ENCODE results near the gene NCF4.

NCF4 gene

GRCh38 chr22:36864454-36865215 is 3.8 kb downstream of the NCF4 start:
- DNase-seq (ENCODE audit: low read depth), result no peak

GRCh38 chr22:36865346-36865745 is 4.5 kb downstream of the NCF4 start:
- DNase-seq (ENCODE audit: low read depth), result no peak

GRCh38 chr22:36867695-36868094 is 6.9 kb downstream of the NCF4 start:
- DNase-seq (ENCODE audit: low read depth), result no peak

GRCh38 chr22:36868546-36869181 is 7.9 kb downstream of the NCF4 start:
- DNase-seq (ENCODE audit: low read depth), result no peak

- no peak for DNase-seq (ENCODE audit: low read depth)
These were observed 9.4 kb downstream of the NCF4 start for GRCh38 chr22:36870250-36870649.

- DNase-seq (ENCODE audit: low read depth), result no peak
These were observed 10.9 kb downstream of the NCF4 start for GRCh38 chr22:36871669-36872081.

- no peak for DNase-seq (ENCODE audit: low read depth)
These were observed 11.3 kb downstream of the NCF4 start for GRCh38 chr22:36872084-36872483.

- DNase-seq (ENCODE audit: low read depth), result no peak
These were observed 12.2 kb downstream of the NCF4 start for GRCh38 chr22:36872866-36873498.

- no peak for DNase-seq (ENCODE audit: low read depth)
These were observed 13.0 kb downstream of the NCF4 start for GRCh38 chr22:36873614-36874308.

GRCh38 chr22:36874309-36874696 is 13.5 kb downstream of the NCF4 start:
- no peak for DNase-seq (ENCODE audit: low read depth)

GRCh38 chr22:36874736-36875135 is 13.9 kb downstream of the NCF4 start:
- no peak for DNase-seq (ENCODE audit: low read depth)

GRCh38 chr22:36875741-36876140 is 14.9 kb downstream of the NCF4 start:
- DNase-seq (ENCODE audit: low read depth), result no peak

- DNase-seq (ENCODE audit: low read depth), result no peak
These were observed 19.0 kb downstream of the NCF4 start for GRCh38 chr22:36879775-36880174.

- no peak for DNase-seq (ENCODE audit: low read depth)
These were observed 20.9 kb downstream of the NCF4 start for GRCh38 chr22:36881504-36882245.

GRCh38 chr22:36884349-36885158 is 23.7 kb downstream of the NCF4 start:
- no peak for DNase-seq (ENCODE audit: low read depth)

GRCh38 chr22:36885474-36885873 is 24.7 kb downstream of the NCF4 start:
- no peak for DNase-seq (ENCODE audit: low read depth)

GRCh38 chr22:36886016-36886415 is 25.2 kb downstream of the NCF4 start:
- DNase-seq (ENCODE audit: low read depth), result no peak

- DNase-seq (ENCODE audit: low read depth), result no peak
These were observed 26.4 kb downstream of the NCF4 start for GRCh38 chr22:36887162-36887561.

GRCh38 chr22:36891646-36892045 is 30.8 kb downstream of the NCF4 start:
- DNase-seq (ENCODE audit: low read depth), result no peak

- DNase-seq (ENCODE audit: low read depth), result no peak
These were observed 31.5 kb downstream of the NCF4 start for GRCh38 chr22:36892292-36892691.

GRCh38 chr22:36893262-36893661 is 32.5 kb downstream of the NCF4 start:
- no peak for DNase-seq (ENCODE audit: low read depth)
